ENCODE results near the gene CHDH. TPM values are rescaled to one million over a fixed set of nuclear protein-coding genes. Genes with fewer than 3 reads are reported as not detected.

CHDH gene
- total and polyA plus RNA-seq, 2 donors (not counting 1 experiment from before 2014, with no cell fraction given) = 0.03 to 0.37 TPM

DNA sequence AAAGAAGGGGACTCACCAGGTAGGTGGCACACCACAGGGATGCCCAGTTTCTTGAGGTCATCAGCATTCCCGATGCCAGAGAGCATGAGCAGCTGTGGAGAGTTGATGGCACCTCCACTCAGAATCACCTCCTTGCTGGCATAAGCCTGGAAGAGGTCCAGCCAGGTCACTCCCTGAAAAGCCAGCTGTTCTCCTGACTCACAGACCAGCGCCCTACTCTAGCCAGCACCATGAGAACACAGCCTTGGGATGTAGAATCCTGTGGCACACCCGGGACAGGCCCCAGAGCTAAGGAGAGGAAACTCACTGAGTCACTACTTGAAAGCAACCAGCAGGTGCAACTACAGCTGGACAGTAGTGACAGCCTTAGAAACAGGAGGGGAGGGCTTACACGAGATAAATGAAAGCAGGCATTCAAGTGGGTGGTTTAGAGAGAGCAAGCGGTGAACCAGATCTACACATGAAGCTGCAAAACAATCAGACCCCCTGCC lies 24.5 kb downstream of the CHDH start:
- Mint-ChIP-seq H3K4me1 (no peaks in the 10 kb centered on the region), H3K4me3 (no peak overlapping the region), H3K27ac (no peak overlapping the region), H3K9me3 (ENCODE audit: insufficient read depth) (no peaks in the 10 kb centered on the region), H3K27me3 (no peaks in the 10 kb centered on the region)
- Histone ChIP-seq H2AFZ (ENCODE audit: insufficient read depth, low read depth, low read length, poor library complexity, severe bottlenecking) (no peak overlapping the region), H3K4me1 (ENCODE audit: control insufficient read depth in 2 of 2, insufficient read depth in 2 of 2, low read length in 2 of 2) (no peaks in the 10 kb centered on the region), H3K36me3 (replicated peaks in 1 of 2; ENCODE audit: control extremely low read depth in 1 of 2, control insufficient read depth in 1 of 2, extremely low read depth in 1 of 2, insufficient read depth in 2 of 2, low read length in 1 of 2) (no peaks in the 10 kb centered on the region), H3K27me3 (replicated peaks in 1 of 4; ENCODE audit: control extremely low read depth in 1 of 4, control insufficient read depth in 3 of 4, insufficient read depth in 4 of 4, low read length in 3 of 4) (peaks cover 0 to 7% (median 1%) of the 10 kb centered on the region in 4 experiments), H3K79me2 (ENCODE audit: control insufficient read depth, insufficient read depth, low read length) (no peaks in the 10 kb centered on the region), H3K4me2 (replicated peaks; ENCODE audit: low read depth, low read length, poor library complexity, severe bottlenecking) (no peak overlapping the region), H3K9ac (ENCODE audit: low read length) (no peak overlapping the region), H3K9me3 (ENCODE audit: control extremely low read depth in 1 of 3, control insufficient read depth in 2 of 3, insufficient read depth in 1 of 3, low read length in 2 of 3) (peaks cover 0 to 3% (median 0%) of the 10 kb centered on the region in 3 donors), H3K27ac (ENCODE audit: low read length in 2 of 2) (no peak overlapping the region), H3K4me3 (ENCODE audit: control extremely low read depth in 1 of 5, extremely low read depth in 1 of 5, insufficient read depth in 1 of 5, low read depth in 2 of 5, low read length in 4 of 5) (no peak overlapping the region), H4K20me1 (ENCODE audit: control insufficient read depth, insufficient read depth, low read length, poor library complexity, severe bottlenecking) (no peaks in the 10 kb centered on the region)
- DNase-seq (no peak), ATAC-seq (ENCODE audit: low read depth) (no peak)
- intact Hi-C loops (cut with micrococcal nuclease) = no loop called here
- TF ChIP-seq EZH2 (IDR thresholded peaks at IDR 0.05; ENCODE audit: borderline replicate concordance, insufficient read depth, low read depth, low read length, poor library complexity, severe bottlenecking) = no peak
- TF ChIP-seq, protein P1, sequence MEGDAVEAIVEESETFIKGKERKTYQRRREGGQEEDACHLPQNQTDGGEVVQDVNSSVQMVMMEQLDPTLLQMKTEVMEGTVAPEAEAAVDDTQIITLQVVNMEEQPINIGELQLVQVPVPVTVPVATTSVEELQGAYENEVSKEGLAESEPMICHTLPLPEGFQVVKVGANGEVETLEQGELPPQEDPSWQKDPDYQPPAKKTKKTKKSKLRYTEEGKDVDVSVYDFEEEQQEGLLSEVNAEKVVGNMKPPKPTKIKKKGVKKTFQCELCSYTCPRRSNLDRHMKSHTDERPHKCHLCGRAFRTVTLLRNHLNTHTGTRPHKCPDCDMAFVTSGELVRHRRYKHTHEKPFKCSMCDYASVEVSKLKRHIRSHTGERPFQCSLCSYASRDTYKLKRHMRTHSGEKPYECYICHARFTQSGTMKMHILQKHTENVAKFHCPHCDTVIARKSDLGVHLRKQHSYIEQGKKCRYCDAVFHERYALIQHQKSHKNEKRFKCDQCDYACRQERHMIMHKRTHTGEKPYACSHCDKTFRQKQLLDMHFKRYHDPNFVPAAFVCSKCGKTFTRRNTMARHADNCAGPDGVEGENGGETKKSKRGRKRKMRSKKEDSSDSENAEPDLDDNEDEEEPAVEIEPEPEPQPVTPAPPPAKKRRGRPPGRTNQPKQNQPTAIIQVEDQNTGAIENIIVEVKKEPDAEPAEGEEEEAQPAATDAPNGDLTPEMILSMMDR (IDR thresholded peaks at IDR 0.05) = no peak
- 100% methylated on average over 2 of the region's 5 CpGs for WGBS (ENCODE audit: insufficient coverage)
- POLR2A ChIA-PET = no interaction called here
- CTCF ChIA-PET = no interaction called here

DNA sequence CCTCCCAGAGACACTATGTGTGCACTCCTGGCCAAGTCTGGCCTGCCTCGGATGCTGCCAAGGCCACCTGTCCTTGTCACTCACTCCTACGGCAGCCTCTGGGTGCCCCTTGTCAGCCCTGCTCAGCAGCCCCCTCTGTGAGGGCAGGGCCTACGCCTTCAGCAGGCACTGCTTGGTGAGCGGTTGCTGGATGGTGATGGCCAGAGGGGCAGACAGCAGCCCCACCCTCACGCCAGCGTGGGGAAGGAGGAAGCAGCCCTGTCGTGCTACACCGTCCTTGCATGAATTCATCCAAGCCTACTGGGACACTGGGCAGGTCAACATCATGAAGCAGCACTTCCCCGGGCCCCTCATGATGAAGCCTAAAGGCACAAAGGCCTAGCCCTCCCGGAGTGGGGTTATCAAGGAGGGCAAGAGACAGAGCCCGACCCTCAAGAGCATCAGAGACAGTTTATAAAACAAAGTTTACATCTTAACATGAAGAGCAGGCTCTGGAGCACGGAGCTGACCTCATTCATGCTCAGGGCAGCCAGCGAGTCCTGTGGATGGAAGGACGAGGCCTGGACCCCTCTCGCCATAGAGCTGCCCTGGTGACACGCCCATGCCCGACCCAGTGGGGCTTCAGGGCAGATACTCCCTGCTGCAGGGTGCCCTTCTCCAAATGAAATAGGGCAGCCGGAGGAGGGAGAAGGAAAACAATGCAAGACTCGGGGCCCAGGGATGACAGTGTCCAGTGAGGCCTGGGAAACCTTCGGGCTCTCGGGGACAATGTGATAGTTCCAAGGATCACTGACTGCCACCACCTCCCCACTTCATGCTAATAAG lies 25.3 kb downstream of the CHDH start:
- WGBS (ENCODE audit: insufficient coverage) = 79% methylated on average over 17 of the region's 21 CpGs
- Histone ChIP-seq H3K9me3 (ENCODE audit: control extremely low read depth in 1 of 3, control insufficient read depth in 2 of 3, insufficient read depth in 1 of 3, low read length in 2 of 3) (peaks cover 0 to 3% (median 0%) of the 10 kb centered on the region in 3 donors), H3K4me3 (ENCODE audit: control extremely low read depth in 1 of 5, extremely low read depth in 1 of 5, insufficient read depth in 1 of 5, low read depth in 2 of 5, low read length in 4 of 5) (no peak overlapping the region), H2AFZ (ENCODE audit: insufficient read depth, low read depth, low read length, poor library complexity, severe bottlenecking) (no peak overlapping the region), H3K36me3 (replicated peaks in 1 of 2; ENCODE audit: control extremely low read depth in 1 of 2, control insufficient read depth in 1 of 2, extremely low read depth in 1 of 2, insufficient read depth in 2 of 2, low read length in 1 of 2) (no peaks in the 10 kb centered on the region), H3K27me3 (replicated peaks in 1 of 4; ENCODE audit: control extremely low read depth in 1 of 4, control insufficient read depth in 3 of 4, insufficient read depth in 4 of 4, low read length in 3 of 4) (peaks cover 0 to 7% (median 1%) of the 10 kb centered on the region in 4 experiments), H3K27ac (ENCODE audit: low read length in 2 of 2) (no peak overlapping the region), H3K79me2 (ENCODE audit: control insufficient read depth, insufficient read depth, low read length) (no peaks in the 10 kb centered on the region), H4K20me1 (ENCODE audit: control insufficient read depth, insufficient read depth, low read length, poor library complexity, severe bottlenecking) (no peaks in the 10 kb centered on the region), H3K4me1 (ENCODE audit: control insufficient read depth in 2 of 2, insufficient read depth in 2 of 2, low read length in 2 of 2) (no peaks in the 10 kb centered on the region), H3K4me2 (replicated peaks; ENCODE audit: low read depth, low read length, poor library complexity, severe bottlenecking) (no peak overlapping the region), H3K9ac (ENCODE audit: low read length) (no peak overlapping the region)
- H3K27me3 Mint-ChIP-seq = no peaks in the 10 kb centered on the region
- CTCF ChIA-PET = no interaction called here
- intact Hi-C loops (cut with micrococcal nuclease) = no loop called here
- DNase-seq (no peak), ATAC-seq (ENCODE audit: low read depth) (no peak)
- no peaks in the 10 kb centered on the region for H3K9me3 Mint-ChIP-seq (ENCODE audit: insufficient read depth)
- H3K4me3 Mint-ChIP-seq = no peak overlapping the region
- H3K4me1 Mint-ChIP-seq = no peaks in the 10 kb centered on the region
- H3K27ac Mint-ChIP-seq = no peak overlapping the region
- POLR2A ChIA-PET = no interaction called here
- TF ChIP-seq, protein P1 (IDR thresholded peaks at IDR 0.05) = no peak
- TF ChIP-seq EZH2 (IDR thresholded peaks at IDR 0.05; ENCODE audit: borderline replicate concordance, insufficient read depth, low read depth, low read length, poor library complexity, severe bottlenecking) = no peak

Data from B cell (primary cell).